ENCODE measurements around the gene APAF1.

DNA sequence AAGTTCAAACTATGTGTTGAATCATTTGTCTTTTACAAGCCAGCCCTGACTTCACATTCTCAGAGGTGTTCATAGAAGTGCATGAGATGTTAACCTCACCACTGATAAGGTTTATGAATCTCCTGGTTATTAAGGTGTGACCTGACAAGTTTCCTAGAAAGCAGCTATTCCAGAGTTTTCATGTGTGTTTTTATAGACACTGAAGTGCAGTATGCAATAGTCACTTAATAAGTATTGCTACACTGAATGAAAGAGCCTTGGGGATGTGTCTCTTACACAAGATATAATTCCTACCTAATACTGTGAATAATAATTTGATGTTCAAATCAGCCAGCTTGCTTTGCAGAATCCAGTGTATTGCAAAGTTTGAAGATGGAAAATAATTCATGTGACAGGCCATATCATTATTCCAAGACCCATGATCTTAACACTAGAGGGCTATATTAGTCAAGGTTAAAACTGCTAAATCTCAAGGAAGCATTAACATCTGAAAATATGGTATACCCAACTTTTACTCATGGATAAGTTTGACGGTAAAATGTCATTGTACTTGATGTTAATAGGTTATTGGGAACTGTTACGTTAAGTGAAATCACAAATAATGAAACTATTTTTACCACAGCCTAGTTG, 38.6 kb upstream of the APAF1 start:
- TF ChIP-seq, protein P1, sequence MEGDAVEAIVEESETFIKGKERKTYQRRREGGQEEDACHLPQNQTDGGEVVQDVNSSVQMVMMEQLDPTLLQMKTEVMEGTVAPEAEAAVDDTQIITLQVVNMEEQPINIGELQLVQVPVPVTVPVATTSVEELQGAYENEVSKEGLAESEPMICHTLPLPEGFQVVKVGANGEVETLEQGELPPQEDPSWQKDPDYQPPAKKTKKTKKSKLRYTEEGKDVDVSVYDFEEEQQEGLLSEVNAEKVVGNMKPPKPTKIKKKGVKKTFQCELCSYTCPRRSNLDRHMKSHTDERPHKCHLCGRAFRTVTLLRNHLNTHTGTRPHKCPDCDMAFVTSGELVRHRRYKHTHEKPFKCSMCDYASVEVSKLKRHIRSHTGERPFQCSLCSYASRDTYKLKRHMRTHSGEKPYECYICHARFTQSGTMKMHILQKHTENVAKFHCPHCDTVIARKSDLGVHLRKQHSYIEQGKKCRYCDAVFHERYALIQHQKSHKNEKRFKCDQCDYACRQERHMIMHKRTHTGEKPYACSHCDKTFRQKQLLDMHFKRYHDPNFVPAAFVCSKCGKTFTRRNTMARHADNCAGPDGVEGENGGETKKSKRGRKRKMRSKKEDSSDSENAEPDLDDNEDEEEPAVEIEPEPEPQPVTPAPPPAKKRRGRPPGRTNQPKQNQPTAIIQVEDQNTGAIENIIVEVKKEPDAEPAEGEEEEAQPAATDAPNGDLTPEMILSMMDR (IDR thresholded peaks at IDR 0.05; ENCODE audit: insufficient read depth, low read depth, low read length), result no peak
- TF ChIP-seq EZH2 (IDR thresholded peaks at IDR 0.05; ENCODE audit: insufficient read depth, low read length), result no peak

Measured in astrocyte (in vitro differentiated cells and primary cell).